Activated CD8-positive, alpha-beta memory T cell treated with anti-CD3 and anti-CD28 coated beads for 4 hours (primary cell): ENCODE data around the gene PHF24.
"Not testable (repeated sequence)": the region's sequence is repeated elsewhere in the genome, so short reads cannot be mapped to it uniquely, and the experiment has no call there.

Source experiments
- DNase-seq, 2 donors: peaks; one replicate each; pipeline ENCODE4 v3.0.0-alpha.2; 2020; ENCODE audit warnings: low read depth in 2 of 2

The PHF24 gene

DNA sequence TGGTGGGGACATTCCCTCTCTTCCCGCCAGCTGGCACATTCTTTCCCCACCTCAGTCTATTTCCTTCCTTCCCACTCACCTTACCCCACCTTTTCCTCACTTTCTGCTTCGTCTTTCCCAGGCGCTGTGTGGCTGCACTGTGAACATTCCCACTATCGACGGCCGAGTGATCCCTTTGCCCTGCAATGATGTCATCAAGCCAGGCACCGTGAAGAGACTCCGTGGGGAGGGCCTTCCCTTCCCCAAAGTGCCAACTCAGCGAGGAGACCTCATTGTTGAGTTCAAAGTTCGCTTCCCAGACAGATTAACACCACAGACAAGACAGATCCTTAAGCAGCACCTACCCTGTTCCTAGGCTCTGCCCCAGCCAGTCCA is 38.8 kb downstream of the PHF24 start:
- no peak for DNase-seq

DNA sequence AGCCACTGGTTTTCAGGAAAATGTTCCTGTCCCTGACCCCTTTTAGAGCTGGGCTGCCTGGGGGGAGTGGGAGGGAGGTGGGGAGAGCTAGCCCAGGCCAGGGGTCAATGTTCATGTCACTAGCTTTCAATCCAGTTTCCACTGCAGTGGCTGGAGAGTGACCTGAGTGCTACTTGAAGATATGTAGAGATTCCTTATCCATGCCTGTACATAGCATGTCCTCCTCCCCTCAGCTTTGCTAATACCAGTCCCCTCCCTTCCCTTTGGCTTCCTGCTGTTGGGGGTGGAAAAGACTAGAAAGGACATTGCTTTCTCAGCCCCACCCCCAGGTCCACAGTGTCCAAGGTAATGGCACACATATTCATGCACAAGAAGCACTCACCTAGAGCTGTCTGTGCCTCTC is 39.3 kb downstream of the PHF24 start:
- DNase-seq: no peak

DNA sequence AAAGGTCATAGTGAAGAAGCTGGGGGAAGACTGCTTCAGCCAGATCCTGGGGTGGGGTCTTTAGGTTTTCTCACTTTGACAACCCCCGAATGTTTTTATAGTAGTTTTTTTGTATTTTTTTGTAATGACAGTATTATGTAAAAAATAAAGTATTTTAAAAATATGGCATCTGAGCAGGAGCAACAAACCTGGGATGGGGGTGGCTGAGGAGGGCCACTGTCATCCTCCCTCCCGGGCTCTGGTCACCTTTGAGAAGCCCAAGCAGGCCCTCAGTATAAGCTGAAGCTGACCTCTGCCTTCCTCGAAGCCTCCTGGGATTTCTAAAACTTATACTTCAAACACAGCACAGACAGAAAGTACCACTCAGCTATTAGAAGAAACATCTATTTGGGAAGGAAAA is 40.2 kb downstream of the PHF24 start:
- no peak for DNase-seq

DNA sequence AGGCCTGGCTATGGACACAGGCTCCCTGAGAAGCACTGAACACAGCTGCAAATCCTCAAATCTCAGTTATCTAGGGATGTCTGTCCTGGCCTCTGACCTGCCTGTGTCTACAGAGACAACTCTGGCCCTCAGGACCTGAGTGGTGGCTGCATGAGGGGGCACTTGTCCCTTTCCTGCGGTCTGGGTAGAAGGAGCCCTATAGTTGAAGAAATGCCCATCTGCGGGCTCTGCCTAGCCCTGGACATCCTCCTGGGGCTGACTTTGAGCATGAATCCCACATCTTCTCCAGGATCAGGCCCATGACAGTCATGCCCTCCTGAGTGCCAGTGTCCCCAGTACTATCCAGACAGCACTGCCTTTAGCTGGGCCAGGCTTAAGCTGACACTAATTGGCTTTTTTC is 41.5 kb downstream of the PHF24 start:
- DNase-seq: no peak

DNA sequence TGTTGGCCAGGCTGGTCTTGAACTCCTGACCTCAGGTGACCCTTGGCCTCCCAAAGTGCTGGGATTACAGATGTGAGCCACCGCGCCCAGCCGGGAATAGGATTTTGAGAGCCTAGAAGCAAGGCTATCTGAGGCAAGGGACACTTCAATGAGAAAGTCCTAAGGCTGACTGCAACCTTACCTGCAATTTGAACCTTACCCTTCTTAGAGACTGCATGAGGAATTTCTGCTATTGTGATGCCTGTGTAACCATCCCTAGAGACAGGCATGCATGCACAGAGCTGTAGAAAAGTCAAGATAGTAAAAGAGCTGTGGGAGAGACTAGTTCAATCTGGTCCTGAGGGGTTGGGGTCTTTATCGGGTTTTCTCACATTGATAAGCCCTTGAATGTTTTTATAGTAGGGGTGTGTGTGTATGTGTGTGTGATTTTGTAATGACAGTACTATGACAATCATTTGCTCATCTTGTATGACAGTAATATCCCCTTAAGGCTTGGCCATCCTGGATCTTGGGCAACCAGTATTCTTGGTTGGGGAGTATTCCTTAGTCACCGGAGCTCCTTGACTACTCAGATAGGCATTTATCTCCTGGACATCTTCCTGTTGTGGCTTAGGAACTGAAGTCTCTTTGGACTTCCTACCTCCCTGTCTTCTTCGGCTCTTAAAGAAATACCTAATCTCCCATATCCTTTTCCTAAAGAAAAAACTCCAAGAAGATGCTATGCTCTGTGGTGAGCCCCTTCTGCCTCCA is 42.6 kb downstream of the PHF24 start:
- DNase-seq: no peak

DNA sequence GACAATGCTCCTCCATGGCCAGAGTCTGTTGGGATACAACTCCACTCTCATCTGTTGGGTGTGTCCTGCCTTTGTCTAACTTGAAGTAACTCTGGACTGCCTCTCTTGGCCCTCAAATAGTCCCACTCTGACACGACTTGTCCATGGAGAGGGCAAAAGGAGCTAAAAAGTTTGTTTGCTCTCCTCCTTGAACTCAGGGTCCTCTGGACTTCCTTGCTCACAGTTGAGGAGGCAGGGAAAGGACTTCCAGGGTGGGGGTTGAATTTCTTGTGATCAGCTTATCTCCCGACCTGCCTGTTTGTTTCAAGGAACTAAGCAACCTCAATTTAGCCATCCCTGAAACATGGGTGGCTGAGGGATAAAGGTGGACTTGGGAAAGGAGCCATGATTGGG is 43.2 kb downstream of the PHF24 start:
- DNase-seq: no peak

DNA sequence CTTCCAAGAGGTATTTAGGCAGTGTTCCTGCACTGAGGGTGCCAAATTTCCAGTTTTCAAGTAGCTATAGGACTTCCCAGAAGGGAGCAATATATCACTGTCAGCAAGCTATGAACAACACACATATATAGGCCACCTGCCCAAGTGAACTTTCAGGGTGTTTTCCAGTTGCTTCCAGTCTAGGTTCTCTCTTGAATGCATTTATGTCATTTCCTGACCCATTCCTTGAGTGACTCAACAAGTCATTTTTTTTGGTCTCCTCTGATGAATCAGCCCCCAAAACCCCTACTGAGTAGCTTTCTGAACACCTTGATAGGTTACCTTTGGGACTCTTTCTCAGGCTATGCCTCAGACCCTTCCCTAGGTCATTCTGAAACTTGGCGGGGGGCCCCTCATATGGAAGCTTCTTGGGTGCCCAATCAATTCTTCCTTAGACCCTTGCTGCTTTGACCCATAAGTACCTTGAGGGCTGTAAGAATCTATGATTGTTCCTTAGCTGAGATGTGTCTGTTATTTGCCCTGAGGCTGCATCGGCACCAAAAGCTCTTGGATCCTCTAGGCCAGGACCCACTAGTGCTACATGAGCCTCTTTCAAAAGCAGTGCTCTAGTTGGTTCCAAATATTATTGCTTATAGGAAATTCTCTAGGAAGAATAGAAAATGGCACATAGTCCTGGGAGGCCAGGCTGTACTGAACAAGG is 43.9 kb downstream of the PHF24 start:
- DNase-seq: no peak

DNA sequence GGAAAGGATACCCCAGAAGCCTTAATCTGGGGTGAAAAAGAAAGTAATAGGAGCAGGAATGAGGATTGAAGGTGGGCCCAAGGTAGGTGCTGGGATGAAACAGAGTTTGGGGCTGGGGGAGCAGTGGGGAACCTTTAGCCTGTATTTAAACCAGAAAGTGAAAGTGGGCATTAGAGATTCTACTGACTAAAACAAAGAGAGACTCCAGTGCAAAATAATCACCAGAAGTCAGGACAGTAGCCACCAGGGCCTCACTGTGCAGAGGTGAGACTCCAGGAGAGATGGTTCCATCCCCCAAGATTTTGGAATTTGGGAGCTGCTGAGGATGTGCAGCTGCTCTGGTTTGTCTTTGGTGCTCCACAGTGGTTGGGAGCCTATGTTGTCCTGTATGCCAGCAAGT is 44.5 kb downstream of the PHF24 start:
- DNase-seq: no peak

DNA sequence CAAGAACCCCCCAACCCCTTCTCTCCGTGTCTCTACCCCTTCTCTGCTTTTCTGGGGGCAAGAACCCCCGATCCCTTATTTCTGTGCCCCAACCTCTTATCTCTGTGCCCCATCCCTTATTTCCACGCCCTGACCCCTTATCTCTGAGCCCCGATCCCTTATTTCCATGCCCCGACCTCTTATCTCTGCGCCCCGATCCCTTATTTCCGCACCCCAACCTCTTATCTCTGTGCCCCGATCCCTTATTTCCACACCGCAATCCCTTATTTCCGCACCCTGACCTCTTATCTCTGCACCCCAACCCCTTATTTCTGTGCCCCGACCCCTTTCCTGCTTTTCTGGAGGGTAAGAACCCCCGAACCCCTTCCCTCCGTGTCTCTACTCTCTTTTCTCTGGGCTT is 46.2 kb downstream of the PHF24 start:
- DNase-seq: not testable (repeated sequence)

DNA sequence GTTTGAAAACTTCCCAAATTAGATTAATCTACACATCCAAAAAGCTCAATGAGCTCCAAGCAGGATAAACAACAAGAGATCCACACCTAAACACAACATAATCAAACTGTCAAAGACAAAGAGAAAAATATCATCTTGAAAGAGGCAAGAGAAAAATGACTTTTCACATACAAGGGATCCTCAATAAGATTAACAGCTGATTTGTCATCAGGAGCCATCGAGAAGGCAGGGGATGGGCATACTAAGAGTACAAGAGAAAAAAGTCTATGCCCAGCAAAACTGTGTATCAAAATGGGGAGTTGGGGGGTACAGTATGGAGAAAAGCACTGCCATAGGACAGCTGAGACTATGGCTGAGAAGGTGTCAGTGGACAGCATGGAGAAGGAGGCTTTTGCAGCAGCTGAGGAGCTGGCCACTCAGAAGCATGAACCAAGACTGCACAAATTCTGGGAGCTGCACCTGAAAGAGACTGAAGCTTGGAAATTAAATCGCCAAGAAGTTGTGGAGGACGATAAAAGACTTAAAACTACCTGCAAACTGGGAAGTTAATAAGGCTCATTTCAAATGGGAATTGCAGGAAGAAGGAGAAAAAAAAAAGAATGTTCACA is 52.4 kb downstream of the PHF24 start:
- no peak for DNase-seq

DNA sequence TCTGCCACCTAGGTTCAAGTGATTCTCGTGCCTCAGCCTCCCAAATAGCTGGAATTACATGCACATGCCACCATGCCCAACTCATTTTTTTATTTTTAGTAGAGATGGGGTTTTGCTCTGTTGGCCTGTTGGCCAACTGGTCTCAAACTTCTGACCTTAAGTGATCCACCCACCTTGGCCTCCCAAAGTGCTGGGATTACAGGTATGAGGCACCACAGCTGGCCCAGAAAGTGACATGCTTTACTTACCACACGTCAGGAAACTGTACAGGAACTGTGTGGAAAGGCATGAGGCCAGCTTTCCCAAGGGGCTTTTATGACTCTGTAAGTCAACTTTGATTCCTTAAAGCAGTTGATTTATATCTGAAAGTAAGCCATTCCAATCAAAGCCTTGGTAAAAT is 56.4 kb downstream of the PHF24 start:
- no peak for DNase-seq

DNA sequence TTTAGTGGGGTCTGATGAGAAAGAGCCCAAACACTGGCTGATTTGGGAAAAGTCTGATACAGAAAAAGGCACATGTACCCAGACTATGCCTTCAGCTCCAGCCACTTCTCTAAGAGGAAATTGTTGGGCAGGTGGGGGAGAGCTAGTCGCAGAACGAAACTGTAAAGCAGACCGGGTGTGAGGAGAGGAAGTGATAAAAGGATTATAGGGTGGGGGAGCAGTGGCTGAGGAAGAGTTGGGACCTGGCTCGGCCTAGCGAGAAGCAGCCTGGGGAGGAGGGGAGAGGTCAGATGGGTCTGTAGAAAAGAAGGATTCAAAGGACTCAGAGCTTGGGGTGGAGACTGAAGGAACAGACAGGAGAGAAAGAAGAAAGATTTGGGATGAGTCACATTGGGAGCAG is 65.4 kb downstream of the PHF24 start:
- DNase-seq: not testable (repeated sequence)

DNA sequence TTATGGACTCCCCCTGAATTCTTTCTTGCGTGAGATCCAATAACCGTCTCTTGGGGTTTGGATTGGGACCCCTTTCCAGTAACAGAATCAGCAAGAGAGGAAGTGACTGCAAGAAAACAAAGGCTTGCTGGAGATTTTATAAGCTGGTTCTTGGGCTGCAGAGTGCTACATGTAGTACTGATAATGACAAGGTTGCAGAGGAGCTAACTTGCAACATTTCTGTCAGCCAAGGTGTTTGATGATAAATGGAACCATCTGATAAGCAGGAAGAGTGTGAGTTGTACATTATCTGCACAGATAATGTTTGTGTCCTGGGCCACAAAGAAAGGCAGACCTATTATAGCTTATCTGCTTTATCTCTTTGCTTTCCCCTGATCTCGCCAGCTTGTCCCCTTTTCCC is 68.6 kb downstream of the PHF24 start:
- no peak for DNase-seq

DNA sequence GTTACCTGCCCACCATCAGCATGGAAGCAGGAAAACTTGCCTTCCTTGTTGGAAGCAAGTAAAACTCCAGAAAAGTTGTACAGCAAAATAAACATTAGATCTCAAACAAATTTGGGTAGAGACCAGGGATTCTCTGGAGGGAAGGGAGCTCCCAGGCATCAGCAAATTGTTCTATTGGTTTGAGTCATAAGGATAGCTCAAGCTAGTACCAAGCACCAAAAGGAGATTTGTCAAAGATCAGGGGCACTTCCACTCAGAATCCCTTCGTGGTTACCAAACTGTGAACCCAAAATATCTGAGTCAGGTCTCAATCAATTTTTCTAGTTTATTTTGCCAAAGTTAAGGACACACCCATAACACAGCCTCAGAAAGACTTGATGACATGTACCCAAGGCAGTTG is 69.3 kb downstream of the PHF24 start:
- no peak for DNase-seq

DNA sequence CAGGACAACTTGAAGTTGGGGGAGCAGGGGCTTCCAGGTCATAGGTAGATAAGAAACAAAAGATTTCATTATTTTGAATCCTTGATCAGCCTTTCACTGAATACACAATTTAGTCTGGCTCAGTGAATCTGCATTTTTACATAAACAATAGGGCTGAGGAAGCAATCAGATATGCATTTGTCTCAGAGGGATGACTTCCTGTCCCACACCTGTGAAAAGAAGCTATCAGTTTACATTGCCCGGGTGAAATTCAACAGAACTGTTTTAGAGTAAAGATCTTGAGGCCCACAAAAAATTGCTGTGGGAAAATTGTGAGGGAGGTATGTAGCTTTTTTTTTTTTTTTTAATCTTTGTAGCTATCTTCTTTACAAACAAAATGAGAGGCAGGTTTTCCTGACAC is 69.8 kb downstream of the PHF24 start:
- DNase-seq: no peak

DNA sequence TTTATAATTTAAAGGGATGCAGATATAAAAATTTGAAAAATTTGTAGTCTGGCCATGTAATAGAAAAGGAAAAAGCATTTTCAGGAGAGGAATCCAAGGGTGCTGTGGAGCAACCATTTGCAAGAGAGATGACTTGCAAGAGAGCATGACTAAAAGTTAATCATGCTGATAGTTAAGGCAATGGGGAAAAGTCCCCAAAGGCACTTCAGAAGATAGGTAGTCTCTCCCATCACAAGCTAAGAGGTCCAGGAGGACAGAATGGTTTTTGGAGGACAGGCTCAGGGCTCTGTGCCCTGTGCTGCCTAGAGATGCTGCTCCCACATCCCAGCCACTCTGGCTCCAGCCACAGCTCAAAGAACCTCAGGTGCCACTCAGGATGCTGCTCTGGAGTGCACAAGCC is 70.3 kb downstream of the PHF24 start:
- DNase-seq: no peak

DNA sequence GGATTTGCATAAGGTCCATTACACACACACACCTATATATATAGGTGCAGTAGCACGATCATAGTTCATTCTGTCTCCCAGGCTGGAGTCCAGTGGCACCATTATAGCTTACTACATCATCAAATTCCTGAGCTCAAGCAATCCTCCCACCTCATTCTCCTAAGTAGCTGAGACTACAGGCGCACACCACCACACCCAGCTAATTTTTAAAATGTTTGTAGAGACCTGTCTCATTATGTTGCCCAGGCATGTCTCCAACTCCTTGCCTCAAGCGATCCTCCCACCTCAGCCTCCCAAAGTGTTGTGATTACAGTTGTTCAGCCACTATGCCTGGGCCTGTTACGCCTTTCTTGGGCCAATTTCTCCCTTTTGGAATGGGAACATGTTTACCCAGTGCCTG is 71.2 kb downstream of the PHF24 start:
- DNase-seq: no peak

DNA sequence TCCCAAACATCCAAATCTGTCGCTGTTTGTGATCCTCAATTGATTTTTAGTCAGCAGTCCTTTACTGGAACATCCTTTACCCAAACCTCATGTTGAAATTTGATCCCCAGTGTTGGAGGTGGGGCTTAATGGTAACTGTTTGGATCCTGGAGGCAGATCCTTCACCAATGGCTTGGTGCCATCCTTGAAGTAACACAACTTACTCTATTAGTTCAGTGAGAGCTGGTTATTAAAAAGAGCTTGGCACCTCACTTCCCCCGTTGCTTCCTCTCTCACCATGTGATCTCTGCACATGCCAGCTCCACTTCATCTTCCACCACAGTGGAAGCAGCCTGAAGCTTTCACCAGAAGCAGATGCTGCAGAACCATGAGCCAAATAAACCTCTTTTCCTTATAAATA is 71.8 kb downstream of the PHF24 start:
- no peak for DNase-seq
